ENCODE results near the gene RPS18. TPM values are rescaled to one million over a fixed set of nuclear protein-coding genes. Genes with fewer than 3 reads are reported as not detected.
A peak's percentile ranks its signal among the peaks of the same experiment; 100 is the strongest.
"Not testable (repeated sequence)": the region's sequence is repeated elsewhere in the genome, so short reads cannot be mapped to it uniquely, and the experiment has no call there.

RPS18 gene
- total and polyA plus RNA-seq, 2 of the 4 experiments (the other 2 are of a cell fraction), result 6,577 to 8,417 TPM

GRCh38 chr6:33271468-33272274 is at the start of gene RPS18, which contains the start of gene VPS52 (continued):
- TF ChIP-seq CHD1 (IDR thresholded peaks at IDR 0.05; ENCODE audit: low read depth, low read length) (0 out of 2 replicates have a peak, but pooled peaks have one; percentile 57), POLR2A (IDR thresholded peaks at IDR 0.05; ENCODE audit: low read depth, low read length) (peak; percentile 99)
- TF ChIP-seq, protein P1, sequence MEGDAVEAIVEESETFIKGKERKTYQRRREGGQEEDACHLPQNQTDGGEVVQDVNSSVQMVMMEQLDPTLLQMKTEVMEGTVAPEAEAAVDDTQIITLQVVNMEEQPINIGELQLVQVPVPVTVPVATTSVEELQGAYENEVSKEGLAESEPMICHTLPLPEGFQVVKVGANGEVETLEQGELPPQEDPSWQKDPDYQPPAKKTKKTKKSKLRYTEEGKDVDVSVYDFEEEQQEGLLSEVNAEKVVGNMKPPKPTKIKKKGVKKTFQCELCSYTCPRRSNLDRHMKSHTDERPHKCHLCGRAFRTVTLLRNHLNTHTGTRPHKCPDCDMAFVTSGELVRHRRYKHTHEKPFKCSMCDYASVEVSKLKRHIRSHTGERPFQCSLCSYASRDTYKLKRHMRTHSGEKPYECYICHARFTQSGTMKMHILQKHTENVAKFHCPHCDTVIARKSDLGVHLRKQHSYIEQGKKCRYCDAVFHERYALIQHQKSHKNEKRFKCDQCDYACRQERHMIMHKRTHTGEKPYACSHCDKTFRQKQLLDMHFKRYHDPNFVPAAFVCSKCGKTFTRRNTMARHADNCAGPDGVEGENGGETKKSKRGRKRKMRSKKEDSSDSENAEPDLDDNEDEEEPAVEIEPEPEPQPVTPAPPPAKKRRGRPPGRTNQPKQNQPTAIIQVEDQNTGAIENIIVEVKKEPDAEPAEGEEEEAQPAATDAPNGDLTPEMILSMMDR (conservative IDR thresholded peaks at IDR 0.05; ENCODE audit: low read depth, low read length), result no peak

DNA sequence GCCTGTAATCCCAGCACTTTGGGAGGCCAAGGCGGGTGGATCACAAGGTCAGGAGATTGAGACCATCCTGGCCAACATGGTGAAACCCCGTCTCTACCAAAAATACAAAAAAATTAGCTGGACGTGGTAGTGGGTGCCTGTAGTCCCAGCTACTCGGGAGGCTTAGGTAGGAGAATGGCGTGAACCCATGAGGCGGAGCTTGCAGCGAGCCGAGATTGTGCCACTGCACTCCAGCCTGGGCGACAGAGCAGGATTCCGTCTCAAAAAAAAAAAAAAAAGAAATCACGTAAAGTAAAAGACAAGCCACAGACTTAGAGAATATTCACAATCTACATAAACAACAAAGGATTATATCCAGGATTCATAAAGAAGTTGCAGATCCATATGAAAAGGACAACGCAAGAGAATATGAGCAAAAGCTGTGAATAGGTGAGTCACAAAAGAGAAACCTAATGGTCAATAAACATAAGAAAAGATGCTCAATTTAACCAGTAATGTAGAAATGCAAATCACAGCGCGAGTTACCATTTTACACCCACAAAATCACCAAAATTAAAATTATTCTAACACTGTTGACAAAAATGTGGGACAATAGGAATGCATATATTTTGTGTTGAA is 45.3 kb upstream of the RPS18 start:
- H4K5ac ChIP-seq (ENCODE audit: low read depth, low read length); POLR2A ChIA-PET (ENCODE audit: unreplicated experiment); H3K4me1 ChIP-seq (ENCODE audit: control insufficient read depth, insufficient read depth, low read length); H3K79me1 ChIP-seq (ENCODE audit: low read depth in 1 of 2, low read length in 2 of 2); H3K18ac ChIP-seq (ENCODE audit: low read depth, low read length); H3K27ac ChIP-seq (ENCODE audit: insufficient read depth, low read length); H3K56ac ChIP-seq (ENCODE audit: extremely low read depth, insufficient read depth, low read length); H4K20me1 ChIP-seq (ENCODE audit: insufficient read depth, low read length); H3K9me3 ChIP-seq (ENCODE audit: control insufficient read depth, insufficient read depth, low read length); H3K4me3 ChIP-seq (ENCODE audit: insufficient read depth, low read depth, low read length); H4K91ac ChIP-seq (ENCODE audit: insufficient read depth, low read depth, low read length); H3K14ac ChIP-seq (replicated peaks; ENCODE audit: low read depth, low read length); H2BK20ac ChIP-seq (ENCODE audit: low read depth, low read length); BruUV-seq (replicated peaks); H3K4ac ChIP-seq (ENCODE audit: low read depth, low read length); H3K23ac ChIP-seq (ENCODE audit: low read depth, low read length); dilution Hi-C loops (cut with HindIII; ENCODE audit: low sequenced_read_pairs, unreplicated experiment); H3K9ac ChIP-seq (ENCODE audit: low read depth, low read length); H4K8ac ChIP-seq (ENCODE audit: low read depth in 2 of 2, low read length in 2 of 2); H3K4me2 ChIP-seq (ENCODE audit: low read depth, low read length); H3K36me3 ChIP-seq (ENCODE audit: control insufficient read depth, insufficient read depth, low read length); intact Hi-C loops (cut with micrococcal nuclease); H2BK5ac ChIP-seq (ENCODE audit: low read depth, low read length, poor library complexity, severe bottlenecking); CTCF ChIA-PET; H2AK9ac ChIP-seq (replicated peaks; ENCODE audit: low read depth, low read length, poor library complexity); H2BK15ac ChIP-seq (ENCODE audit: low read depth, low read length); ATAC-seq (ENCODE audit: low read depth); DNase-seq; H2AFZ ChIP-seq (replicated peaks; ENCODE audit: low read length, poor library complexity); H2AK5ac ChIP-seq (ENCODE audit: low read depth, low read length); H3K9me1 ChIP-seq (ENCODE audit: insufficient read depth, low read length); H2BK120ac ChIP-seq (ENCODE audit: low read depth, low read length); in situ Hi-C loops (cut with MboI; ENCODE audit: low sequenced_read_pairs): not testable (repeated sequence)
- peaks cover 20% of the 10 kb centered on the region for H3K27me3 ChIP-seq (ENCODE audit: control insufficient read depth, insufficient read depth, low read length)
- WGBS, 2 experiments (ENCODE audit: extremely low coverage in 2 of 2, insufficient read length in 1 of 2), result no CpG with 5 or more reads among the region's 14 CpGs
